K562 (cell line): ENCODE results near the gene PARD3B. TPM values are rescaled to one million over a fixed set of nuclear protein-coding genes. Genes with fewer than 3 reads are reported as not detected.

Experiments used
- CREM ChIP-seq: IDR thresholded peaks from 2 replicates; pipeline ENCODE4 v1.6.1; 2014; ENCODE audit warnings: antibody characterized with exemption, low read depth
- DACH1 ChIP-seq: fragments of 450-650 bp; IDR thresholded peaks from 2 replicates; pipeline ENCODE4 v1.6.1; 2018; ENCODE audit not compliant: partially characterized antibody
- ETV1 ChIP-seq: fragments of 450-650 bp; conservative IDR thresholded peaks from 2 replicates; pipeline ENCODE4 v1.6.1; 2016; ENCODE audit warnings: missing genetic modification characterization, control low read depth, low read depth, missing compliant biosample characterization
- GATAD2B ChIP-seq: fragments of 450-650 bp; IDR thresholded peaks from 2 replicates; pipeline ENCODE4 v1.6.1; 2017; ENCODE audit warnings: mild to moderate bottlenecking, borderline replicate concordance
- HMGN3 ChIP-seq: IDR thresholded peaks from 2 replicates; pipeline ENCODE4 v1.6.1; 2011; ENCODE audit warnings: borderline replicate concordance, low read depth, mild to moderate bottlenecking, mixed read lengths, low read length; ENCODE audit not compliant: insufficient read length; ENCODE audit errors: extremely low read depth
- JUND ChIP-seq, 2 experiments: IDR thresholded peaks; 2 replicates in 1 of 2; 3 replicates in 1 of 2; pipeline ENCODE4 v1.6.1; 2011; ENCODE audit warnings: borderline replicate concordance in 2 of 2, low read depth in 2 of 2, low read length in 2 of 2, improper control_type of control experiment in 1 of 2, missing biosample characterization in 1 of 2, missing genetic modification characterization in 1 of 2, missing genetic modification reagents in 1 of 2
- MCM2 ChIP-seq: fragments of 450-650 bp; IDR thresholded peaks from 2 replicates; pipeline ENCODE4 v1.6.1; 2017; ENCODE audit warnings: low read depth, mild to moderate bottlenecking
- MCM5 ChIP-seq: fragments of 450-650 bp; IDR thresholded peaks from 2 replicates; pipeline ENCODE4 v1.6.1; 2016; ENCODE audit warnings: low read depth
- MYC ChIP-seq, 2 experiments: fragments of 250-450 bp in 1 of 2; sonication (Bioruptor Pico) in 1 of 2; IDR thresholded peaks; 2 replicates each; pipeline versions ENCODE4 v1.5.1 to v1.6.1; 2012 to 2021; ENCODE audit warnings: low read depth in 2 of 2, borderline replicate concordance in 1 of 2, improper control_type of control experiment in 1 of 2, low read length in 1 of 2, mild to moderate bottlenecking in 1 of 2, moderate library complexity in 1 of 2
- NR2C1 ChIP-seq, 2 experiments: fragments of 450-650 bp; IDR thresholded peaks; 2 replicates each; pipeline ENCODE4 v1.6.1; 2017; ENCODE audit warnings: mild to moderate bottlenecking in 2 of 2, antibody characterized with exemption in 1 of 2, inconsistent platforms in 1 of 2, missing compliant biosample characterization in 1 of 2, missing genetic modification characterization in 1 of 2
- PML ChIP-seq: IDR thresholded peaks from 2 replicates; pipeline ENCODE4 v1.6.1; 2012; ENCODE audit warnings: low read length, inconsistent platforms
- PRDM10 ChIP-seq: fragments of 450-650 bp; IDR thresholded peaks from 2 replicates; pipeline ENCODE4 v1.6.1; 2018; ENCODE audit not compliant: partially characterized antibody
- RFX1 ChIP-seq: fragments of 450-650 bp; IDR thresholded peaks from 2 replicates; pipeline ENCODE4 v1.6.1; 2016; ENCODE audit warnings: mild to moderate bottlenecking, moderate library complexity
- SNRNP70 ChIP-seq: fragments of 200-400 bp; formaldehyde crosslinking; optimal IDR thresholded peaks from 2 replicates; pipeline ENCODE3; 2017; ENCODE audit warnings: low read depth, low read length
- TSHZ1 ChIP-seq: fragments of 250-450 bp; sonication (Bioruptor Pico); IDR thresholded peaks from 2 replicates; pipeline ENCODE4 v1.4.0; 2020; ENCODE audit warnings: mild to moderate bottlenecking, moderate library complexity
- ZMIZ1 ChIP-seq, 2 experiments: fragments of 150-350 bp in 1 of 2; IDR thresholded peaks; 2 replicates each; pipeline ENCODE4 v1.6.1; 2012 to 2016; ENCODE audit warnings: low read depth in 2 of 2, low read length in 2 of 2, mild to moderate bottlenecking in 1 of 2, moderate library complexity in 1 of 2
- polyA plus RNA-seq, 8 experiments: library from polyadenylated mRNA; depleted of rRNA in 4 of 8; stranded (reverse) in 5 of 8; unstranded in 3 of 8; fragments of >200 nt; fragmentation: Nextera tagmentation in 2 of 8; fragmentation: Illumina TruSeq in 1 of 8; extraction: Ambion mirVana in 2 of 8; extraction: Trizol in 1 of 8; gene quantifications; 2 replicates each; pipeline versions ENCODE4 v1.2.1 to v1.2.3, GENCODE V29; 2011 to 2014; ENCODE audit warnings: inconsistent platforms in 1 of 8, missing spikeins in 1 of 8
- total RNA-seq, 7 experiments: library from RNA; depleted of rRNA in 6 of 7; stranded (reverse); fragments of >200 nt in 6 of 7; fragmentation: Illumina TruSeq in 2 of 7; extraction: Trizol in 2 of 7; gene quantifications; 2 replicates each; pipeline versions ENCODE4 v1.2.1 to v1.2.3, GENCODE V29; 2011 to 2021; ENCODE audit warnings: low replicate concordance in 1 of 7

Gene PARD3B
- total and polyA plus RNA-seq, 9 of the 15 experiments (the other 6 are each of a cell fraction or from before 2014, with no cell fraction given): 0.15 to 3.0 (median 1.1) TPM

- peak; percentile 28 for TF ChIP-seq HMGN3
- TF ChIP-seq PRDM10: no peak
- no peak for TF ChIP-seq RFX1
- peak; percentile 27 for TF ChIP-seq DACH1
- TF ChIP-seq GATAD2B: no peak
- no peak for TF ChIP-seq NR2C1 (IDR thresholded peaks at IDR 0.05)
- TF ChIP-seq NR2C1 (tag; IDR thresholded peaks at IDR 0.05): no peak
- no peak for TF ChIP-seq MCM2
- TF ChIP-seq PML: no peak
- peak; percentile 38; the same call in 1 of the 2 replicates for TF ChIP-seq MYC (IDR thresholded peaks at IDR 0.05; ENCODE audit: low read depth, low read length)
- TF ChIP-seq MYC (CRISPR knock-in tag; IDR thresholded peaks at IDR 0.05; ENCODE audit: borderline replicate concordance, low read depth): no peak
- no peak for TF ChIP-seq TSHZ1
- peak; percentile 12; the same call in 1 of the 2 replicates for TF ChIP-seq CREM
- TF ChIP-seq ZMIZ1 (IDR thresholded peaks at IDR 0.05; ENCODE audit: low read depth in 2 of 2, low read length in 2 of 2): 0 out of 4 replicates have a peak, but pooled peaks of 1 of the 2 experiments have one; percentile 17
- TF ChIP-seq ETV1 (tag): peak; percentile 91
- no peak for TF ChIP-seq MCM5
- no peak for TF ChIP-seq SNRNP70
- 0 out of 2 replicates have a peak, but pooled peaks have one; percentile 49 for TF ChIP-seq JUND (IDR thresholded peaks at IDR 0.05; ENCODE audit: borderline replicate concordance, low read depth, low read length)
- peak; percentile 45; the same call in 1 of the 3 replicates for TF ChIP-seq JUND (tag; IDR thresholded peaks at IDR 0.05; ENCODE audit: borderline replicate concordance, low read depth, low read length)
Measured at GRCh38 chr2:205089958-205090357, 544.7 kb downstream of the PARD3B start (continued).
